ENCODE data around the gene TBC1D1. TPM values are rescaled to one million over a fixed set of nuclear protein-coding genes. Genes with fewer than 3 reads are reported as not detected.

The TBC1D1 gene
- total and polyA plus RNA-seq, 8 donors, result 53.3 to 78.9 (median 71.1) TPM

DNA sequence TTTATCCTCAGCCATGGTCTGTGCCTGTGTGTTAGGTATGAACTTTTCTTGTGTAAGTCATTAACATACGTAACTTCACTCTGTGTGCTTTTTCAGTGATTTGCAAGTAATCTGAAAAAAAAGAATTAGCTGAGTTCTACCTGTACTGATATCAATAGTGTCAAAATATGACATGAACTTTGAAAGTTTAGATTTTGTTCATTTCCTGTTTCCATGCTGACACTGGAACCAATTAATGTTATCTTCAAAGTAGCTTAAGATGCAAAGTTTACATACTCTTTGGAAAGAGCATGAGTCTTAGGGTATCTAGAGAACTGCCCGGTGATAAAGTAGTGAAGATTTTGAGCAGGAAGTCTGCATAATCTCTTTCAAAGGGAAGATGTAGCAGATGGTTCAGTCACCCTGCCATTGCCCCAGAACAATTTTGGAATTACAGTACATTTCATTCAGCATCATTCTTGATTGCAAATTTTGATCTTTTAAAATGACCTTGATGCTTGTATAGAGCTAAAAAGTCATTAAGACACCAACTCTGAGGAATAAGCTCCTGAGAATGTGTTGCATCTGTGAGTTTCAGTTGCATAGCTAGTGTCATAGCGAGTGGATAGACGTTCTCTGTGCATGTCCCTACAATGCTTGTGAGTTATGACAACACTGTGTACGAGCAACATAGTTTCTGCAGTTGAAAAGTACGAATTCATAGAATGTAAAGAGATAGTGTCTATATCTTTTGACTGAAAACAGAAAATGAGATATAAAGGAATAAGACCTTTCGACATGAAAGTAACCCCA is 199.8 kb downstream of the TBC1D1 start:
- no peak for DNase-seq
- Histone ChIP-seq H3K36me3 (peaks cover 0 to 15% of the 10 kb centered on the region in 2 donors), H3K27me3 (no peaks in the 10 kb centered on the region), H3K4me1 (no peaks in the 10 kb centered on the region), H3K9me3 (no peaks in the 10 kb centered on the region), H3K27ac (no peak overlapping the region), H3K4me3 (no peak overlapping the region)
- intact Hi-C loops (cut with DNase I), result no loop called here
- no peak for TF ChIP-seq CTCF (IDR thresholded peaks at IDR 0.05)
- ATAC-seq, result no peak

DNA sequence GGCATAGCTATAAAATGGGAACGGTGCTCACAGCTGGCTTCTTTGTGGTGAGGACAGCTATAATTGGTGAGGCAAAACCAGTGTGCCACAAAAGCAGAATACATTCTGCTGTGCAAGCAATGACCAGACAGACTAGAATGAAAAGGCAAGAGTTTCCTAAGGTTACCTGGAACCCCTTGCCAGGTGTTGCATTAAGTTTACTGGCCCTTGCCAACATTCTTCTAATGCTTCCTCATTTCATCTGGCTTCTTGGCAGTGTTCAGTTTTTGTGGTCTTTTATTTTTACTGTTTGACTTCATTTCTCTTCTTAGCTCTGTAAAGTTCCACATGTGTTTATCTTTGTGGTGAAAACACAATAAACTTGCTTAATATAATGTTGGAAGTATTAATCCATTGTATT is 200.8 kb downstream of the TBC1D1 start:
- Histone ChIP-seq H3K27ac (no peak overlapping the region), H3K36me3 (peaks cover 0 to 25% of the 10 kb centered on the region in 2 donors), H3K27me3 (no peaks in the 10 kb centered on the region), H3K4me3 (no peak overlapping the region), H3K9me3 (no peaks in the 10 kb centered on the region), H3K4me1 (no peaks in the 10 kb centered on the region)
- intact Hi-C loops (cut with DNase I), result no loop called here
- DNase-seq, result no peak
- no peak for ATAC-seq
- no peak for TF ChIP-seq CTCF (IDR thresholded peaks at IDR 0.05)

DNA sequence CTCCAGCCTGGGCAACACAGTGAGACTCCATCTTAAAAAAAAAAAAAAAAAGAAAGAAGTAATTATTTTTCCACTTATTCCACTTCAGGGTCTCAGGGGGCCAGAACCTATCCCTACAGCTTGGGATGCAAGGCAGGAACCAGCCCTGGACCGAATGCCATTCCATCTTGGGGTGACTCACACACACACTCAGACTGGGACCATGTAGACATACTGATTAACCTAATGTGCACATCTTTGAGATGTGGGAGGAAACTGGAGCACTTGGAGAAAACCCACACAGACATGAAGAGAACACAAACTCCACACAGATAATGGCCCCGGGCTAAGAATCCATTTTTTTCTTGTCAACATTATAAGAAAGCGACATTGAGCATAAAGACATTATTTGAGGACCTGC is 201.8 kb downstream of the TBC1D1 start:
- DNase-seq, result no peak

GRCh38 chr4:38094419-38094818 is 203.5 kb downstream of the TBC1D1 start:
- H3K27ac ChIP-seq, result no peak overlapping the region
- intact Hi-C loops (cut with DNase I), result no loop called here
- peaks cover 0 to 38% of the 10 kb centered on the region in 2 donors for H3K36me3 ChIP-seq
- H3K4me3 ChIP-seq, result no peak overlapping the region
- no peaks in the 10 kb centered on the region for H3K9me3 ChIP-seq
- DNase-seq, result peak in 2 of 4 donors; percentile 47 to 82
- H3K4me1 ChIP-seq, result no peaks in the 10 kb centered on the region
- H3K27me3 ChIP-seq, result no peaks in the 10 kb centered on the region
- no peak for ATAC-seq
- no peak for TF ChIP-seq CTCF (IDR thresholded peaks at IDR 0.05)

More for the DNA sequence above, 201.8 kb downstream of the TBC1D1 start:
- peak; percentile 31 for ATAC-seq
- Histone ChIP-seq H3K4me1 (no peaks in the 10 kb centered on the region), H3K36me3 (peaks cover 0 to 31% of the 10 kb centered on the region in 2 donors), H3K27me3 (no peaks in the 10 kb centered on the region), H3K9me3 (no peaks in the 10 kb centered on the region), H3K27ac (no peak overlapping the region), H3K4me3 (no peak overlapping the region)
- intact Hi-C loops (cut with DNase I), result no loop called here
- no peak for TF ChIP-seq CTCF (IDR thresholded peaks at IDR 0.05)

- Histone ChIP-seq H3K27me3 (no peaks in the 10 kb centered on the region), H3K9me3 (no peaks in the 10 kb centered on the region), H3K36me3 (peaks cover 0 to 35% of the 10 kb centered on the region in 2 donors), H3K4me1 (no peaks in the 10 kb centered on the region), H3K27ac (no peak overlapping the region), H3K4me3 (no peak overlapping the region)
- DNase-seq, result no peak
- ATAC-seq, result no peak
- TF ChIP-seq CTCF (IDR thresholded peaks at IDR 0.05), result no peak
- intact Hi-C loops (cut with DNase I), result no loop called here
Measured at GRCh38 chr4:38095691-38096090, 204.8 kb downstream of the TBC1D1 start.

Measured in left lung (tissue), 10 donors.